Endothelial cell of umbilical vein (primary cell): ENCODE data around the gene KISS1R. TPM values are rescaled to one million over a fixed set of nuclear protein-coding genes. Genes with fewer than 3 reads are reported as not detected.

Source experiments
- BruUV-seq: library from RNA; stranded (reverse); fragments of 400-500 nt; replicated peaks from 2 replicates; lab custom pipeline; 2021; lab: Mats Ljungman, UMichigan
- CTCF ChIA-PET: fragments of 300-600, 350-600 bp; sonication (Branson Sonifier 250); formaldehyde crosslinking; loops from one replicate; lab custom pipeline; 2021; ENCODE audit warnings: antibody characterized with exemption, inconsistent platforms; lab: Charles Lee
- POLR2A ChIA-PET: fragments of 300-600, 350-600 bp; sonication (Branson Sonifier 250); formaldehyde crosslinking; loops from one replicate; lab custom pipeline; 2021; ENCODE audit warnings: antibody characterized with exemption, inconsistent platforms; lab: Charles Lee
- DNase-seq: peaks from one replicate; pipeline ENCODE4 v3.0.0-alpha.2; 2011; ENCODE audit warnings: low read depth, low spot score
- FAIRE-seq: peaks from 2 replicates; lab custom pipeline; 2011; peaks lifted over from hg19 to GRCh38; lab: Jason Lieb, UNC
- H2AFZ ChIP-seq: 2 replicates; pipeline ENCODE4 v1.6.0; 2012; ENCODE audit warnings: low read depth, low read length, control low read depth, inconsistent platforms
- H3K27ac ChIP-seq: 2 replicates; pipeline ENCODE4 v1.5.1; 2011; ENCODE audit warnings: low read depth, mild to moderate bottlenecking, control low read depth, low read length, moderate library complexity; ENCODE audit not compliant: insufficient read depth
- H3K27me3 ChIP-seq, 2 experiments: 2 replicates each; pipeline versions ENCODE4 v1.6.0 to v1.6.1; 2011; ENCODE audit warnings: low read length in 2 of 2, mixed read lengths in 1 of 2; ENCODE audit not compliant: control insufficient read depth in 2 of 2, insufficient read depth in 2 of 2
- H3K36me3 ChIP-seq, 2 experiments: 2 replicates in 1 of 2; 3 replicates in 1 of 2; pipeline ENCODE4 v1.5.1; 2011; ENCODE audit warnings: low read length in 2 of 2, mild to moderate bottlenecking in 1 of 2, moderate library complexity in 1 of 2; ENCODE audit not compliant: control insufficient read depth in 2 of 2, insufficient read depth in 2 of 2; ENCODE audit errors: extremely low read depth in 1 of 2
- H3K4me1 ChIP-seq: 3 replicates; pipeline ENCODE4 v1.5.1; 2011; ENCODE audit warnings: mild to moderate bottlenecking, low read length; ENCODE audit not compliant: control insufficient read depth, insufficient read depth; ENCODE audit errors: extremely low read depth
- H3K4me2 ChIP-seq: 2 replicates; pipeline ENCODE4 v1.6.1; 2011; ENCODE audit warnings: low read length, control low read depth, mixed read lengths; ENCODE audit not compliant: insufficient read depth
- H3K4me3 ChIP-seq, 3 experiments: fragments of 200-600 bp in 1 of 3; sonication (generic), shearing (Covaris generic) in 1 of 3; replicated peaks in 1 of 3; 2 replicates each; pipeline ENCODE4 v1.5.1; 2011 to 2016; ENCODE audit warnings: control low read depth in 3 of 3, low read length in 3 of 3, mild to moderate bottlenecking in 2 of 3, inconsistent platforms in 1 of 3, low read depth in 1 of 3, moderate library complexity in 1 of 3; ENCODE audit not compliant: insufficient read depth in 1 of 3
- H3K79me2 ChIP-seq: 2 replicates; pipeline ENCODE4 v1.6.0; 2012; ENCODE audit warnings: low read length, inconsistent platforms; ENCODE audit not compliant: control insufficient read depth, insufficient read depth
- H3K9ac ChIP-seq: replicated peaks from 2 replicates; pipeline ENCODE3; 2011; ENCODE audit warnings: low read length, control low read depth; ENCODE audit not compliant: insufficient read depth; ENCODE audit errors: extremely low read depth
- H3K9me1 ChIP-seq: replicated peaks from 3 replicates; pipeline ENCODE4 v1.6.0; 2011; ENCODE audit warnings: mild to moderate bottlenecking, low read length; ENCODE audit not compliant: control insufficient read depth, insufficient read depth; ENCODE audit errors: extremely low read depth
- H3K9me3 ChIP-seq: replicated peaks from 2 replicates; pipeline ENCODE4 v1.5.1; 2012; ENCODE audit warnings: low read length, inconsistent platforms; ENCODE audit not compliant: control insufficient read depth, insufficient read depth
- H4K20me1 ChIP-seq: replicated peaks from 2 replicates; pipeline ENCODE3; 2011; ENCODE audit warnings: mild to moderate bottlenecking, low read length; ENCODE audit not compliant: control insufficient read depth, insufficient read depth; ENCODE audit errors: extremely low read depth
- GATA2 ChIP-seq: IDR thresholded peaks from 2 replicates; pipeline ENCODE4 v1.7.0; 2011; ENCODE audit warnings: low read depth, mild to moderate bottlenecking, moderate library complexity, mixed read lengths, low read length; ENCODE audit not compliant: insufficient read length, insufficient read depth
- JUN ChIP-seq: IDR thresholded peaks from 2 replicates; pipeline ENCODE4 v1.6.1; 2011; ENCODE audit warnings: borderline replicate concordance, low read depth; ENCODE audit not compliant: insufficient read length, insufficient read depth
- MYC ChIP-seq: IDR thresholded peaks from one replicate; pipeline ENCODE4 v1.6.1; 2011; ENCODE audit warnings: mild to moderate bottlenecking, low read depth, low read length
- POLR2A ChIP-seq: IDR thresholded peaks from 2 replicates; pipeline ENCODE4 v1.6.1; 2012; ENCODE audit warnings: low read depth, mild to moderate bottlenecking, control low read depth, low read length
- POLR2AphosphoS5 ChIP-seq: IDR thresholded peaks from 2 replicates; pipeline ENCODE4 v1.6.1; 2012; ENCODE audit warnings: low read depth, mild to moderate bottlenecking, control low read depth, low read length, moderate library complexity; ENCODE audit not compliant: insufficient read depth
- dilution Hi-C: fragments of 300-500 bp; cut with MboI; formaldehyde crosslinking; loops from one replicate; pipeline ENCODE4 v1.15.0; 2019; ENCODE audit warnings: low sequenced_read_pairs; ENCODE audit not compliant: extremely low pct_ligation_motif_present
- intact Hi-C: fragments of 100-400 bp; cut with micrococcal nuclease; formaldehyde crosslinking; loops from one replicate; pipeline ENCODE4 v1.10.0; 2022
- polyA plus RNA-seq, 4 experiments: library from polyadenylated mRNA; depleted of rRNA in 3 of 4; stranded (reverse) in 3 of 4; unstranded in 1 of 4; fragments of >200 nt; gene quantifications; 2 replicates each; pipeline versions ENCODE4 v1.2.1 to v1.2.3, GENCODE V29; 2011 to 2012; ENCODE audit warnings: missing spikeins in 1 of 4
- total RNA-seq: library from RNA; stranded (reverse); gene quantifications from 2 replicates; pipeline ENCODE4 v1.2.3, GENCODE V29; 2021
- TF ChIP-seq, protein P1 (sequence below): IDR thresholded peaks from 2 replicates; pipeline ENCODE4 v1.6.1; 2011; ENCODE audit not compliant: insufficient read depth, insufficient read length
- TF ChIP-seq, protein P2 (sequence below), 2 donors: IDR thresholded peaks; 1 replicate in 1 of 2; 2 replicates in 1 of 2; pipeline ENCODE4 v1.5.1; 2011; ENCODE audit warnings: low read length in 2 of 2, mild to moderate bottlenecking in 2 of 2, moderate library complexity in 2 of 2, control low read depth in 1 of 2, inconsistent platforms in 1 of 2, low read depth in 1 of 2; ENCODE audit not compliant: insufficient read depth in 1 of 2; ENCODE audit errors: extremely low read depth in 1 of 2

Gene KISS1R
- total and polyA plus RNA-seq, 2 donors (not counting 3 experiments of a cell fraction or from before 2014, with no cell fraction given): not detected

DNA sequence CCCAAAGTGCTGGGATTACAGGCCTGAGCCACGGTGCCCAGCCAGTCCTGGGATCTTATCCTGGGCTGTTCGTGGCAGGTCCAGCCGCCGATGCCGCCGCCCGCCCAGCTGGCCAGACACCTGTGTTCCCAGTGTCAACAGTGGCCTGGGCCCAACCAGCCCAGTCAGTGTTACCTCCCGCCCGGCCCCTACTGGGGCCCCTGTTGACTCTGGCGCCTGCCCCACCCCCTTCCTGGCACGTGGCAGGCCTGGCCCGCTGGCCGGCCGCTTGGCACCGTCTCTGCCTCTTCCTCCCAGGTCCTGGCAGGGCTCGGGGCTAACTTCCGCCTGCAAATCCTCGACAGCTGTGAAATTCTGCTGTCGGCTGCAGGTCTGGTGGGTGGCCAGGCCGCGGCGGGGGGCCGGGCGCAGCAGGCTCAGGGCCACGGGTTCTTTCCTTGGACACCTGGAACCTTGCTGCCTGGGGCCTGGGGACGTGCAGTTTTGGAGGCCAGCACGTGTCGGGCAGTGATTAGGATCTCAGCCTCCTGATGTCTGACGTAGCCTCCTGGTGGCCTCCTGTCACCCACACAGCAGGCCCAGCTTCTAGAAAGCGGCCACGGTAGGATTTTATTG is 17.8 kb downstream of the KISS1R start:
- no peak overlapping the region for H3K4me2 ChIP-seq
- H3K36me3 ChIP-seq: no peaks in the 10 kb centered on the region
- ChIA-PET POLR2A (no interaction called here), CTCF (interaction anchor here (1.2 to 1.3 kb wide), 2 partner anchors 12 to 50 kb away, joined by 6 to 7 read pairs; partner anchors contain the start of gene WDR18)
- no peaks in the 10 kb centered on the region for H3K27me3 ChIP-seq
- intact Hi-C loops: loop anchor here (10.0 kb wide), 1 partner anchor 170 kb away; the partner anchor contains the start of gene GPX4
- no peak overlapping the region for H3K9ac ChIP-seq
- TF ChIP-seq POLR2A (peak; percentile 31), MYC (peak; percentile 32), GATA2 (peak; percentile 69), POLR2AphosphoS5 (peak; percentile 93), JUN (no peak)
- TF ChIP-seq, protein P1, sequence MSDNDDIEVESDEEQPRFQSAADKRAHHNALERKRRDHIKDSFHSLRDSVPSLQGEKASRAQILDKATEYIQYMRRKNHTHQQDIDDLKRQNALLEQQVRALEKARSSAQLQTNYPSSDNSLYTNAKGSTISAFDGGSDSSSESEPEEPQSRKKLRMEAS: peak; percentile 64
- TF ChIP-seq, protein P2, sequence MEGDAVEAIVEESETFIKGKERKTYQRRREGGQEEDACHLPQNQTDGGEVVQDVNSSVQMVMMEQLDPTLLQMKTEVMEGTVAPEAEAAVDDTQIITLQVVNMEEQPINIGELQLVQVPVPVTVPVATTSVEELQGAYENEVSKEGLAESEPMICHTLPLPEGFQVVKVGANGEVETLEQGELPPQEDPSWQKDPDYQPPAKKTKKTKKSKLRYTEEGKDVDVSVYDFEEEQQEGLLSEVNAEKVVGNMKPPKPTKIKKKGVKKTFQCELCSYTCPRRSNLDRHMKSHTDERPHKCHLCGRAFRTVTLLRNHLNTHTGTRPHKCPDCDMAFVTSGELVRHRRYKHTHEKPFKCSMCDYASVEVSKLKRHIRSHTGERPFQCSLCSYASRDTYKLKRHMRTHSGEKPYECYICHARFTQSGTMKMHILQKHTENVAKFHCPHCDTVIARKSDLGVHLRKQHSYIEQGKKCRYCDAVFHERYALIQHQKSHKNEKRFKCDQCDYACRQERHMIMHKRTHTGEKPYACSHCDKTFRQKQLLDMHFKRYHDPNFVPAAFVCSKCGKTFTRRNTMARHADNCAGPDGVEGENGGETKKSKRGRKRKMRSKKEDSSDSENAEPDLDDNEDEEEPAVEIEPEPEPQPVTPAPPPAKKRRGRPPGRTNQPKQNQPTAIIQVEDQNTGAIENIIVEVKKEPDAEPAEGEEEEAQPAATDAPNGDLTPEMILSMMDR (IDR thresholded peaks at IDR 0.05; ENCODE audit: extremely low read depth in 1 of 2, insufficient read depth in 1 of 2, low read depth in 1 of 2, low read length in 2 of 2): no peak
- no TSS peak for BruUV-seq
- peak; percentile 85 for FAIRE-seq
- no peak overlapping the region for H2AFZ ChIP-seq
- peak overlapping the region; percentile 19 for H3K27ac ChIP-seq
- H3K79me2 ChIP-seq: peaks cover 2% of the 10 kb centered on the region
- peaks cover 15% of the 10 kb centered on the region for H3K4me1 ChIP-seq
- no peaks in the 10 kb centered on the region for H3K9me3 ChIP-seq
- H3K4me3 ChIP-seq: no peak overlapping the region
- no peaks in the 10 kb centered on the region for H3K9me1 ChIP-seq
- dilution Hi-C loops: no loop called here
- no peaks in the 10 kb centered on the region for H4K20me1 ChIP-seq
- peak; percentile 93 for DNase-seq
